Measurements from ENCODE around the gene PCDHGC4.

- TF ChIP-seq CTCF (IDR thresholded peaks at IDR 0.05): no peak
- TF ChIP-seq EP300 (IDR thresholded peaks at IDR 0.05): no peak
Observed at GRCh38 chr5:141518618-141519015, 33.8 kb downstream of the PCDHGC4 start.
